ENCODE measurements around the gene KCNQ1. TPM values are rescaled to one million over a fixed set of nuclear protein-coding genes. Genes with fewer than 3 reads are reported as not detected.

KCNQ1 gene
- total and polyA plus RNA-seq, 9 donors = 1.4 to 17.2 (median 3.8) TPM

DNA sequence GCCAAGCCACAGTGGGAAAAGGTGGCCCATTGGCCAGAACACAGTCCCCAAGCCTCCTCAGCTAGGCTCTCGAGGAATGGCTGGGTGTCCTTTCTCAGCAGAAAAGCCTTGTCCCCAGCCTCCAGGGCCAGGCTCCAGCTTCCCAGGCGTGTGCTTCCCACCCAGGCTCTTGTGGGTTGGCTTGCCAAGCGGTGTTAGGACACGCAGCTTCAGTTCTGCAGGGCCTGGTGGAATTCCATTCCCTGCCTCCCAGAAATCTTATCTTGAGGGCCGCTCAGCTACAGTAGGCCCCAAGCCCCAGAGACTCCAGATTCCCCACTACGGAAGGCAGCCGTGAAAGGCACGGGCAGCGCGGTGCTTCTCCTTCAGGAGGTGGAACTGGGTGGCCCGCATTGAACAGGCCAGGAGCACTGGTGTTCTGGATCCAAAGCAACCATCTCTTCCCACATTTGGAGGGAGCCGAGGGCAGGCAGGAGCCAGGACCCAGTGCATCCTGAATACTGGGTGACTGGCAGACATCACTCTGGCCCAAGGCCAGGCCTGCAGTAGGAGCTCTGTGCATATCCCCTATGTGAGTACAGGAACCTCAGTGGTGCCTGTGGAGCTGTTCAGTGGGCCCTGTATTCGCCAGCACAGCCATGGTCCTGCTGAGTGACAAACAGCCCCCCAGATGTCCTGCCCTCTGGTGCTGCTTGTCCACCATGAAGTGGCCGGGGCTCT lies 271.7 kb downstream of the KCNQ1 start:
- WGBS, 3 donors = 67 to 82% (median 67%) methylated on average over 13 to 14 of the region's 14 CpGs
- Histone ChIP-seq H3K9me3 (no peaks in the 10 kb centered on the region), H3K36me3 (no peaks in the 10 kb centered on the region), H3K4me1 (ENCODE audit: insufficient read depth) (no peaks in the 10 kb centered on the region), H3K4me3 (no peak overlapping the region), H3K27me3 (no peaks in the 10 kb centered on the region), H3K27ac (no peak overlapping the region)
- intact Hi-C loops (cut with DNase I) = no loop called here
- TF ChIP-seq POLR2A (IDR thresholded peaks at IDR 0.05) (no peak), EP300 (IDR thresholded peaks at IDR 0.05) (no peak)
- TF ChIP-seq, protein P1, sequence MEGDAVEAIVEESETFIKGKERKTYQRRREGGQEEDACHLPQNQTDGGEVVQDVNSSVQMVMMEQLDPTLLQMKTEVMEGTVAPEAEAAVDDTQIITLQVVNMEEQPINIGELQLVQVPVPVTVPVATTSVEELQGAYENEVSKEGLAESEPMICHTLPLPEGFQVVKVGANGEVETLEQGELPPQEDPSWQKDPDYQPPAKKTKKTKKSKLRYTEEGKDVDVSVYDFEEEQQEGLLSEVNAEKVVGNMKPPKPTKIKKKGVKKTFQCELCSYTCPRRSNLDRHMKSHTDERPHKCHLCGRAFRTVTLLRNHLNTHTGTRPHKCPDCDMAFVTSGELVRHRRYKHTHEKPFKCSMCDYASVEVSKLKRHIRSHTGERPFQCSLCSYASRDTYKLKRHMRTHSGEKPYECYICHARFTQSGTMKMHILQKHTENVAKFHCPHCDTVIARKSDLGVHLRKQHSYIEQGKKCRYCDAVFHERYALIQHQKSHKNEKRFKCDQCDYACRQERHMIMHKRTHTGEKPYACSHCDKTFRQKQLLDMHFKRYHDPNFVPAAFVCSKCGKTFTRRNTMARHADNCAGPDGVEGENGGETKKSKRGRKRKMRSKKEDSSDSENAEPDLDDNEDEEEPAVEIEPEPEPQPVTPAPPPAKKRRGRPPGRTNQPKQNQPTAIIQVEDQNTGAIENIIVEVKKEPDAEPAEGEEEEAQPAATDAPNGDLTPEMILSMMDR (IDR thresholded peaks at IDR 0.05) = no peak
- no peak for DNase-seq

DNA sequence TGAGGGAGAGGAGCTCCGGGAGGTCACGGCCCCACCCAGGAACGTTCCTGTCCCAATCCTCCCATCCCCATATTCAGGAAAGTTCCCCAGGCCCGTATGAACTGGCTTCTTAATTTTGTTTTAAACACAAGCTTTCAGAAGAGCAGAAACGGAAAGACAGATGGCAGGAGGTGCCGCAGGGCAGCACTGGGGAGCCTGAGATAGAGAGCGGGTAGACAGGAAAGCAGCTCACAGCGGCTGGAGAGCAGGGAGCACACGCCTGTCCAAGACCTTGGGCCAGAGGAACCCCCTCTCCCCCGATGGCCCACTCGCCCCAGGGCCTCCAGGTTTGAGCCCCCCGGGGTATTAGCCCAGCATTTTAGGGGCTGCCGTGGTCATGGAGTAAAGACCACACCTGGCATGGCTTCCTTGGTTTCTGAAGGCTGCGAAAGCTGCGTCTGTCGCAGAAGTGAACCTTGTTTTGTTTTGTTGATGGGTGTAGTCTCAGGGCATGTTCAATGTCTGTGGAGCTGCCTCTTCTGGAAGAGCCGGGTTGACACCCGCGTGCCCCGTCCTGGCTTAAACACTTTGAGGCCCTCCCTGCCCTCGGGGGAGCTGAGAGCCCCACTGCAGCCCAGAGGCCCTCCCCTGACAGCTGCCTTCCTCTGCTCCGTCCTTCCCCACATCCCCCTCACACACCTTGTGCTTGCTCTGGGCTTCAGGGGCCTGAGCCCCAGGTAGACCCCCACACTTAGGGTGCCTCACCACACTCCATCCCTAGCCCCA lies 272.9 kb downstream of the KCNQ1 start:
- no peak for DNase-seq
- TF ChIP-seq EP300 (IDR thresholded peaks at IDR 0.05) = no peak
- no peak for TF ChIP-seq POLR2A (IDR thresholded peaks at IDR 0.05)
- TF ChIP-seq, protein P1 (IDR thresholded peaks at IDR 0.05) = no peak
- Histone ChIP-seq H3K27me3 (no peaks in the 10 kb centered on the region), H3K4me3 (no peak overlapping the region), H3K27ac (no peak overlapping the region), H3K36me3 (no peaks in the 10 kb centered on the region), H3K4me1 (ENCODE audit: insufficient read depth) (no peaks in the 10 kb centered on the region), H3K9me3 (no peaks in the 10 kb centered on the region)
- intact Hi-C loops (cut with DNase I) = no loop called here
- 85 to 90% (median 87%) methylated on average over 22 of the region's 22 CpGs for WGBS, 3 donors

DNA sequence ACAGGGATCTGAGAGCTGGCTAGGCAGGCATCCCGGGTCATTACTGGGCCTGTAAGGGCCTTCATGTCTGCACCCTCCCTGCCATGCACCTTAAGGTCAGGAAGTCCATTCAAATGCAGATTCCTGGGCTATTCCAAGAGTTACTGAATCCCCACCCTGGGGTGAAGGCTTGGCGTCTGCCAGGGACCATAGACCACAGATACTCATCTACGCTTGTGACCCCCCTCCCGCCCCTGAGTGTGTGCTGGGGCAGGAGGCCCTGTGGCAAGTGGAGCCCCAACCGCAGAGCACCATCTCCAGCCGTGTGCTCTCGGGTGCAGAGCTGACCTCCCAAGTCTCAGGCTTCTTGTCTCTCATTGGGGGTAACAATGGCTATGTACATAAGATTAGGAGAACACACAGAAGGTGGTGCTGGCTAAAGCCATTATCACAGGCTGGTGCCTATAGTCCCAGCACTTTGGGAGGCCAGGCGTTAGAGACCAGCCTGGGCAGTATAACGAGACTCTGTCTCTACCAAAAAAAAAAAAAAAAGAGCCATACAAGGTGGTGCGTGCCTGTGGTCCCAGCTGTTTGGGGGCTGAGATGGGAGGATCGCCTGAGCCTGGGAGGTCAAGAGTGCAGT lies 274.1 kb downstream of the KCNQ1 start:
- Histone ChIP-seq H3K36me3 (no peaks in the 10 kb centered on the region), H3K4me1 (ENCODE audit: insufficient read depth) (no peaks in the 10 kb centered on the region), H3K27ac (no peak overlapping the region), H3K27me3 (no peaks in the 10 kb centered on the region), H3K4me3 (no peak overlapping the region), H3K9me3 (no peaks in the 10 kb centered on the region)
- 93 to 97% (median 94%) methylated on average over 11 of the region's 11 CpGs for WGBS, 3 donors
- intact Hi-C loops (cut with DNase I) = no loop called here
- DNase-seq = no peak
- no peak for TF ChIP-seq EP300 (IDR thresholded peaks at IDR 0.05)

DNA sequence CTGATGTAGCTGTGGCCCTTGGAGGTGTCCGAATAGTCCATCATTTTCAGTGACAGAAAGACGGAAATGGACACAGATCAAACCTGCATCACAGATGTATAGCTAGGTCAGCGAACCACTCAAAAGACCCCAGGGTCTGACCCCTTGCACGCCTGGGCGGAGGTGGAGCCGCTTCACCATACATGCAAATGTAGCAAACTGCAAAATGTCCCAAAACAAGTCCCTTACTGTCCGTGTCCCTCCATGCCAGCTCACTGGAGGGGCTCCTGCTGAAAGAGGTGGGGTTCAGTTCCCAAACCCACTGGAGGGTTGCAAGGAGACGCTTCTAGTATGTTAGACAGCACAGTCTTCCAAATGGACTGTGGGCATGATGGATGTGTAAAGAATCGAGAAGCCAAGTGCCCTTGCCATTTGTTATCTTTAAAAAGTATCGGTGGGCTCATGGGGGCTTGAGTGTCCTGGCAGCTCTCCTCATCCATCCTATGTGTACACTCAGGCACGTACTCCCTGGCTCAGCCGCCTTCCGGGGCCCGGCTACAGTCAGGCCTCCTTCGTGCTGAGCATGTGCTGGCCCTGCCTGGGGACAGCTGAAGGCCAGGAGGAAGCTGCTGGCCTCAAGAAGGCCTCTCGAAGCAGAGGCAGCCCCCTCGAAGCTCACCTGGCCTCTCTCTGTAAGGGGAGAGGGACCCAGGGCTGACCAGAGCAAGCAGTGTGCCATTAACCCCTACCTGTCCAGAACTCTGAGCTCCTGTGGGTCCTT lies 275.2 kb downstream of the KCNQ1 start:
- 81 to 89% (median 86%) methylated on average over 17 of the region's 17 CpGs for WGBS, 3 donors
- Histone ChIP-seq H3K27ac (no peak overlapping the region), H3K9me3 (no peaks in the 10 kb centered on the region), H3K27me3 (no peaks in the 10 kb centered on the region), H3K36me3 (no peaks in the 10 kb centered on the region), H3K4me3 (no peak overlapping the region), H3K4me1 (ENCODE audit: insufficient read depth) (no peaks in the 10 kb centered on the region)
- intact Hi-C loops (cut with DNase I) = no loop called here
- no peak for DNase-seq
- TF ChIP-seq POLR2A (IDR thresholded peaks at IDR 0.05) = no peak

DNA sequence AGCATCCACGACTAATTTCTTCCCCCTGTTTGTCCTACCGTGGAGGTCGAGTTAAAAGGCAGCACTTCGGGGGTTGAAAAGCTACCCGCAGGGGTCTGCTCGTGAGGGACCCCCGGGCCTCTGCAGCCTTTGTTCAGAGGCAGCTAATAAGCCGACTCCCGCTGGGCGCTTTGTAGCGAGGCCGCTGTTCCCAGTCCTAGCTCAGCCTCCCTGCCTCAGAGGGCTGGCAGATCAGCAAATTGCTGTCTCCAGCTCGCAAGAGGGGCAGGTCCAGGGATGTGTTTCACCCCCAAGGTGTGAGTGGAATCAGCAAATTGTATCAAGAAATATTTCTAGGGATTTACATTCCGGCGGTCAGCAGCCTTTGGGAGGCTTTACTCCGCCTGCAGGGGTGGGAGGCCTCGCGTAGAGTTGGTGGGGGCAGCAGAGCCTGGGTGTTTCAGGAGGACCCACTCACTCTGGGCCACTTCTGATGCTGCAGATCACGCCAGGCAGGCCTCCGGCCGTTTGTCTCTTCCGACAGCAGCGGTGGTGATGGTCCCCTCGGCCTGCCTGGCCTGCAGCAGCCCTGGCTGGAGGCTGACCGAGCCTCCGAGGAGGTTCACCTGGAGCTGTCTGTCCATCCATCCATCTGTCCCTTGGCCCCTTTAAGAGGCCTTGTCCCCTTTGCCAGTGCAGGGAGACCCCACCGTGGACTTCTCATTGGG lies 276.6 kb downstream of the KCNQ1 start:
- intact Hi-C loops (cut with DNase I) = no loop called here

More for the DNA sequence above, 276.6 kb downstream of the KCNQ1 start:
- Histone ChIP-seq H3K9me3 (no peaks in the 10 kb centered on the region), H3K4me3 (no peak overlapping the region), H3K36me3 (no peaks in the 10 kb centered on the region), H3K4me1 (ENCODE audit: insufficient read depth) (peaks cover 6% of the 10 kb centered on the region), H3K27me3 (no peaks in the 10 kb centered on the region), H3K27ac (no peak overlapping the region)
- DNase-seq = no peak
- TF ChIP-seq EP300 (IDR thresholded peaks at IDR 0.05) = no peak
- TF ChIP-seq, protein P1 (IDR thresholded peaks at IDR 0.05) = no peak
- TF ChIP-seq POLR2A (IDR thresholded peaks at IDR 0.05) = no peak
- 91 to 94% (median 92%) methylated on average over 27 of the region's 27 CpGs for WGBS, 3 donors
